AG10803 (cell line): ENCODE measurements around the gene RNF175.

Source experiments
- DNase-seq: peaks from one replicate; pipeline ENCODE4 v3.0.0; 2010; ENCODE audit warnings: low read depth
- H3K4me3 ChIP-seq: 2 replicates; pipeline ENCODE4 v1.5.1; 2011; ENCODE audit warnings: mild to moderate bottlenecking, low read length, control low read depth
- TF ChIP-seq, protein P1 (sequence below): conservative IDR thresholded peaks from 2 replicates; pipeline ENCODE4 v1.5.1; 2011; ENCODE audit warnings: mild to moderate bottlenecking, low read length, control low read depth, inconsistent platforms

RNF175 gene

GRCh38 chr4:153750197-153750817 lies 9.5 kb downstream of the RNF175 start:
- peak; percentile 65 for DNase-seq
- TF ChIP-seq, protein P1, sequence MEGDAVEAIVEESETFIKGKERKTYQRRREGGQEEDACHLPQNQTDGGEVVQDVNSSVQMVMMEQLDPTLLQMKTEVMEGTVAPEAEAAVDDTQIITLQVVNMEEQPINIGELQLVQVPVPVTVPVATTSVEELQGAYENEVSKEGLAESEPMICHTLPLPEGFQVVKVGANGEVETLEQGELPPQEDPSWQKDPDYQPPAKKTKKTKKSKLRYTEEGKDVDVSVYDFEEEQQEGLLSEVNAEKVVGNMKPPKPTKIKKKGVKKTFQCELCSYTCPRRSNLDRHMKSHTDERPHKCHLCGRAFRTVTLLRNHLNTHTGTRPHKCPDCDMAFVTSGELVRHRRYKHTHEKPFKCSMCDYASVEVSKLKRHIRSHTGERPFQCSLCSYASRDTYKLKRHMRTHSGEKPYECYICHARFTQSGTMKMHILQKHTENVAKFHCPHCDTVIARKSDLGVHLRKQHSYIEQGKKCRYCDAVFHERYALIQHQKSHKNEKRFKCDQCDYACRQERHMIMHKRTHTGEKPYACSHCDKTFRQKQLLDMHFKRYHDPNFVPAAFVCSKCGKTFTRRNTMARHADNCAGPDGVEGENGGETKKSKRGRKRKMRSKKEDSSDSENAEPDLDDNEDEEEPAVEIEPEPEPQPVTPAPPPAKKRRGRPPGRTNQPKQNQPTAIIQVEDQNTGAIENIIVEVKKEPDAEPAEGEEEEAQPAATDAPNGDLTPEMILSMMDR, result peak; percentile 76
- no peak overlapping the region for H3K4me3 ChIP-seq

DNA sequence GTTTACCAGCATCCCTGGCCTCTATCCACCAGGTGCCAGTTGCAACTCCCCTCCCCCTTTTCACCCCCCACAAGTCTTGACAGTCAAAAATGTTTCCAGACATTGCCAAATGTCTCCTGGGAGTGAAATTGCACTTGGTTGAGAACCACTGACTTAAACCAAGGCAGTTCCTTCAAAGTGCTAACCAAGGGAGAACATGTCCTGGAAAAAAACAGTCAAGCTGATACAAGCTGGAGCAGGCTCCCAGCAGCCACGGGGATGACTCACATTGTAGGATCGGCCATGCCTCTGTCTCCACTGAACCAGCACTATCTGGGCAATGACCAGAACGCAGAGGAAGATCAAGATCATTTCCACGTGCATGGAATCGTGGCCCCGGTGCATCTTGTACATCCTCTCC lies 11.4 kb downstream of the RNF175 start:
- H3K4me3 ChIP-seq, result no peak overlapping the region
- peak; percentile 54 for DNase-seq
- TF ChIP-seq, protein P1, result no peak

GRCh38 chr4:153747406-153747955 lies 12.3 kb downstream of the RNF175 start:
- TF ChIP-seq, protein P1, result no peak
- no peak for DNase-seq
- no peak overlapping the region for H3K4me3 ChIP-seq

GRCh38 chr4:153745651-153746050 lies 14.2 kb downstream of the RNF175 start:
- TF ChIP-seq, protein P1, result no peak
- no peak for DNase-seq
- H3K4me3 ChIP-seq, result no peak overlapping the region

DNA sequence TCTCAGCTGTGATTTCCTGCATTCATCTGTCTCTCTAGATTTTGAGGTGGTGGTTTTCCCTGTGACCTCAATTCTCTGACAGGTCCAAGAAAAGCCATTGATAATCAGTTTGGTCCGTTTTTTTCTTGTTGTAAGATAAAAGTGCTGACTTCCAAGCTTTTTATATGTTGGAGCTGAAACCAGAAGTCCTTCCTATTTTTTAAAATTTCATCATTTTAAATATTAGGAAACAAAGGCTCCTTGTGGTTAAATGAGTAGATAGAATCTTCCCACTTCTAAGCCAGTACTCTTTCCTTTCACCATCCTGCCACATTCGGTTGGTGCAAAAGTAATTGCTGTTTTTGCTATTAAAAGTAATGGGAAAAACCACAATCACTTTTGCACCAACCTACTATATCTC lies 18.3 kb downstream of the RNF175 start:
- DNase-seq, result no peak
- H3K4me3 ChIP-seq, result no peak overlapping the region
- TF ChIP-seq, protein P1, result no peak

GRCh38 chr4:153735906-153736461 lies 23.8 kb downstream of the RNF175 start:
- TF ChIP-seq, protein P1, result no peak
- DNase-seq, result no peak
- no peak overlapping the region for H3K4me3 ChIP-seq

- DNase-seq, result no peak
- TF ChIP-seq, protein P1, result no peak
Observed at GRCh38 chr4:153733751-153734448, 25.9 kb downstream of the RNF175 start.

More at GRCh38 chr4:153733751-153734448, 25.9 kb downstream of the RNF175 start:
- no peak overlapping the region for H3K4me3 ChIP-seq
